Central memory CD8-positive, alpha-beta T cell (primary cell): Measurements from ENCODE around the gene C1orf198.
A peak's percentile ranks its signal among the peaks of the same experiment; 100 is the strongest.

ENCODE experiments used
- ATAC-seq: fragments of 150-1000 bp; cut with Tn5 transposase; replicated peaks from 2 replicates; pipeline ENCODE4 v1.10.0; 2022; ENCODE audit warnings: mild to moderate bottlenecking, moderate FRiP score, moderate number of reproducible peaks; ENCODE audit not compliant: poor library complexity, severe bottlenecking; ENCODE audit errors: extremely low read depth
- DNase-seq, 2 donors: peaks; one replicate each; pipeline ENCODE4 v3.0.0; 2021; ENCODE audit warnings: low spot score in 2 of 2
- H3K27ac Mint-ChIP-seq: one replicate; pipeline ENCODE4 v1.8.0; 2022; ENCODE audit warnings: low read depth, mild to moderate bottlenecking, moderate library complexity, mixed read lengths
- H3K27me3 Mint-ChIP-seq: one replicate; pipeline ENCODE4 v1.8.0; 2022; ENCODE audit warnings: mixed read lengths
- H3K36me3 Mint-ChIP-seq: one replicate; pipeline ENCODE4 v1.8.0; 2022; ENCODE audit warnings: mild to moderate bottlenecking, moderate library complexity, mixed read lengths; ENCODE audit not compliant: insufficient read depth
- H3K4me1 Mint-ChIP-seq: one replicate; pipeline ENCODE4 v1.8.0; 2022; ENCODE audit warnings: mixed read lengths
- H3K4me3 Mint-ChIP-seq: one replicate; pipeline ENCODE4 v1.8.0; 2022; ENCODE audit warnings: mild to moderate bottlenecking, moderate library complexity, mixed read lengths
- H3K9me3 Mint-ChIP-seq: one replicate; pipeline ENCODE4 v1.8.0; 2022; ENCODE audit warnings: mixed read lengths

C1orf198 gene

DNA sequence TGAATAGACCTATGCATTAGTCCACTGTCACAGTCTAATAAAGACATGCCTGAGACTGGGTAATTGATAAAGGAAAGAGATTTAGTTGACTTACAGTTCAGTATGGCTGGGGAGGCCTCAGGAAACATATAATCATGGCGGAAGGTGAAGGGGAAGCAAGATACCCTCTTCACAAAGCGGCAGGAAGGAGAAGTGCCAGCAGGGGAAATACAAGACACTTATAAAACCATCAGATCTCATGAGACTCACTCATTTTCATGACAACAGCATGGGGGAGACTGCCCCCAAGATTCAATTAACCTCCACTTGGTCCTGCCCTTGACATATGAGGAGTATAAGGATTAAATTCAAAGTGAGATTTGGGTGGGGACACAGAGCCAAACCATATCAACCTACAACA lies 61.8 kb downstream of the C1orf198 start:
- Mint-ChIP-seq H3K9me3 (peaks cover 5% of the 10 kb centered on the region), H3K27ac (no peak overlapping the region), H3K4me3 (no peak overlapping the region), H3K36me3 (peaks cover 2% of the 10 kb centered on the region), H3K27me3 (peaks cover 12% of the 10 kb centered on the region), H3K4me1 (no peaks in the 10 kb centered on the region)
- DNase-seq (no peak), ATAC-seq (no peak)

DNA sequence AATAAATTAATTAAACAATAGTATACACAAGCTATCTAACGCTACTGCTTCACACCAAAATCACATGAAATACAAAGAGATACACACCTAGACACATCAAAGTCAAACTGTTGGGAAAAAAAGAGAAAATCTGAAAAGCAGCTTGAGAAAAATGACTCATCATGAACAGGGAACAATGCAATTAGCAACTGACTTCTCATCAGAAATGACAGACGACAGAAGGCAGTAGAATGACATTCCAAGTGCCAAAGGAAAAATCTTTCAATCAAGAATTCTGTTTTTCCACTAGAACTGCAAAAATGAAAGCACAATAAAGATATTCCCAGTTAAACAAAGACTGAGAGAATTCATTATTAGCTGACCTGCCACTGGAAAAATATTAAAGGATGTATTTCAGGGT lies 63.9 kb downstream of the C1orf198 start:
- H3K27me3 Mint-ChIP-seq, result peaks cover 34% of the 10 kb centered on the region
- H3K9me3 Mint-ChIP-seq, result peaks cover 5% of the 10 kb centered on the region
- H3K4me3 Mint-ChIP-seq, result no peak overlapping the region
- H3K36me3 Mint-ChIP-seq, result peaks cover 2% of the 10 kb centered on the region
- DNase-seq, result no peak
- H3K4me1 Mint-ChIP-seq, result no peaks in the 10 kb centered on the region
- ATAC-seq, result no peak
- no peak overlapping the region for H3K27ac Mint-ChIP-seq

DNA sequence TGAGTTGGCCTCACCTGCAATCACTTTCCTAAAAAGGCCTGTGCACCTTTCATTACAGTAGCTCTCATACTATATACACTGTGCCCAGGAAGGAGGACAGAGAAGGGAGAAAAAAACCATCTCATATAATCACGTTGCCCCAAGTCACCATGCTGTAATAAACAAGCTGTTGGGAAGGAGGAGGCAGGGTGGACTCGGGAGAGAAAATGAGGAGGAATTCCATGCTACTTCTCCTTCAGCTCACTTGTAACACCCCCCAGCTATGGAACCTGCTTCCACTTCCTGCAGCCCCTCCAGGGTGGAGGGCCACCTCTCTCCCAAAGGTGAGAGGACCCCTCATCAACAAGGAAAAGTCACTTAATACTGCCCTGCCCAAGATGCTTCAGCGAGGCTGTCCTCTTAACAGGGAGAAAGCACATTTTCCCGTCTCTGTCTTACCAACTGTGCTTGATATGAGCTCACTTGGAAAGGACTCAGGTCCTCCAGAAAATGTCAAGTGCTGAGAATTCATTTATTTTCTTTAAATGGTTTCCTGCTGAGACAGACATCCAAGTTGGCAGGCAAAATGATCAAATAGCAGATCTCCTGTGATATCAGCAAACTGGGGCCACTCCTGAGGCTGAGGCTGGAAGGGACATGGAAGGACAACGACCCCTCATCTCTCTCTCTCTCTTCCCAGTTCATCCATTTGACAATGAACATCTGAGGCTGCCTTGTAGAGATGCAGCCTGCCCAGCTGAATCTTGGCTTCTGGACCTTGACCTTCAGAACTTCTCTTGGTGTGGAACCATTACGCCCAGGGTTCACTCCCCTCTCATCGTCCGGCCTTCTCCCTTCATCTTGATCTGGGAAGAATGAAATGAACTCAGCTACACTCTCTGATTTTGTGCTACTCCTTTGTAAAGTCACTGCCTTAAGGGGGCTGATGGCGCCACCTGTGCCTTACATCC lies 67.2 kb downstream of the C1orf198 start:
- Mint-ChIP-seq H3K9me3 (no peaks in the 10 kb centered on the region), H3K27ac (no peak overlapping the region), H3K4me1 (no peaks in the 10 kb centered on the region), H3K27me3 (peaks cover 61% of the 10 kb centered on the region), H3K4me3 (no peak overlapping the region), H3K36me3 (peaks cover 2% of the 10 kb centered on the region)
- ATAC-seq (no peak), DNase-seq (no peak)

DNA sequence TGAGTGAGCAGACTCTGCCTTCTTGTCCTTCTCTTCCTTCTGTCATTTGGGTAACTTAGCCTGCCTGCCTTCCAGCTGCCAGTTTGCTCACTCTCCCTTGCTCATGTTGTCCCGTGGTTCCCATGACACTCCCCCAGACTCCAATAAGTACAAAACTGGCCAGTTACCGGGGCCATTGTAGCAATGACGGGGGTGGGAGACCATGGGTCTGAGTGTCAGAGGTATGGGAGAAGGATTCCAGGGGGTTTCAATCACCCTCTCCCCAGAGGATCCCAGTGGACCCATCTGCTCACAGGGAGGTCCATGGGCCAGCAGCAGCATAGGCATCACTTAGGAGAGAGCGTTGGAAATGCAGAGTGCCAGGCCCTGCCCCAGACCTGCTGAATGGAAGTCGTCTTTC lies 69.8 kb downstream of the C1orf198 start:
- ATAC-seq (no peak), DNase-seq (no peak)
- no peak overlapping the region for H3K4me3 Mint-ChIP-seq
- no peaks in the 10 kb centered on the region for H3K9me3 Mint-ChIP-seq
- H3K36me3 Mint-ChIP-seq, result peaks cover 2% of the 10 kb centered on the region
- H3K27me3 Mint-ChIP-seq, result peaks cover 64% of the 10 kb centered on the region
- no peak overlapping the region for H3K27ac Mint-ChIP-seq
- H3K4me1 Mint-ChIP-seq, result no peaks in the 10 kb centered on the region

DNA sequence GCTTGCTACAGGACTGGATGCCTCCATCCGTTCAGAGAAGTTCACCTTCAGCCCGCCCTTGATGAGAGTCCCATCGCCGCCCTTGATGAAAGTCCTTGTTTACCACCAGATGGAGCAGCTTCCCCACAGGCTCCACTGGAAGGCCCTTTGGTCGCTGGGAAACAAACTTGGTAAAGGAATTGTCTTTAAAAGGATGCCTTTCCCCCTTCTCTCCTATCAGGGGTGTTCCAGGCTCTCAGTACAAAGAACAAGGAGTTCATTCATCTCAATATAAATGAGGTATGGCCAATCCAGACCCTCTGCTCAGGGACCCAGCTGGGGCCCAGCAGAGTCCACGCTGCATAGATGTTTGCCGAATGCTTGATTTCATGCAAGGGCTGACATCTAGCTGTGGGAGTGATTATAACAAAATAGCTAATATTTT lies 70.4 kb downstream of the C1orf198 start:
- ATAC-seq, result no peak
- Mint-ChIP-seq H3K27me3 (peaks cover 70% of the 10 kb centered on the region), H3K36me3 (peaks cover 3% of the 10 kb centered on the region), H3K4me3 (no peak overlapping the region), H3K9me3 (no peaks in the 10 kb centered on the region), H3K4me1 (no peaks in the 10 kb centered on the region), H3K27ac (no peak overlapping the region)
- DNase-seq, result no peak

DNA sequence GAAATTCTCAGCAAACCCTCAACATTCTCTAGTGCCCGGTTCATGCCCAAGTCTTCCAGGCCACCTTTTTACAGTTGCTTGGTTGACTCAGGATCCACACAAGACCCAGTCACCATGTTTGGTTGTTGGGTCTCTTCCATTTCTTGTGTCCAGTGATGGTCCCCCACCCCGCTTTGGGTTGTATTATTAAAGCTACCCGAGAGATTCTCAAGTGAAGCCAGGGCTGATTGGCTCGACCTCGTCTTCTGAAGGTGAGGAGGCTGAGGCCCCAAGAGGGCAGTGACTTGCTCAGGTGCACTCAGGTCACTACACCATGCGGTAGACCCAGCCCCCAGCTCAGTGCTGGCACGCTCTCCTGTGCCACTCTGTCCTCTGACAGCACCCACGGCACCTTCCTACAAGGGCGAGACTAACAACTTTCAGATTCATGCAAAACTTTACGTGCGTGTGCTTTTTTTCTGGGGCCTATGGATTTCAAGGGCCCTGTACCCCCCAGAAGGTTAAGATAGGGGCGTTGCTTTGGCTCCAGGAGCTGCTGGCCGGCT lies 70.9 kb downstream of the C1orf198 start:
- peaks cover 71% of the 10 kb centered on the region for H3K27me3 Mint-ChIP-seq
- peaks cover 1% of the 10 kb centered on the region for H3K4me1 Mint-ChIP-seq
- ATAC-seq (no peak), DNase-seq (no peak)
- H3K27ac Mint-ChIP-seq, result no peak overlapping the region
- H3K9me3 Mint-ChIP-seq, result no peaks in the 10 kb centered on the region
- H3K4me3 Mint-ChIP-seq, result no peak overlapping the region
- peaks cover 3% of the 10 kb centered on the region for H3K36me3 Mint-ChIP-seq

DNA sequence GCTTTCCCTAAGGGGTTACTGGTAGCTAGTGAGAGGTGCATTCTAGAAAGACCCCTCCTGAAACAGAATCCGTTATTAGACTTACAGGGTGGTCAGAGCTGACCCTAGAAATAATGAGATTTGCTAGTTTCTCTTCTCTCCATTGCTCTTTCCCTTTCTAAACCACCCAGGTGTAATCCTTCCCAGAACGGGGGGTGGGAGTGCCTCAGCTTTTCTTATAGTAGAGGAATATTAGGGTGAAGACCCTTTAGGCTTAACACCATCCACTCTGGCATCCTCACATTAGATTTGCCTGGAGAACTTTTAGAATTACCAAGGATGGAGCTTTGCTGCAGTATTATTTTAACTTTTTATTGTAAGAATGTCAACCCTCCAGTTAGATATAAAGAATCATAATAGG lies 71.7 kb downstream of the C1orf198 start:
- DNase-seq (no peak), ATAC-seq (no peak)
- Mint-ChIP-seq H3K27ac (no peak overlapping the region), H3K36me3 (peaks cover 1% of the 10 kb centered on the region), H3K27me3 (peaks cover 71% of the 10 kb centered on the region), H3K4me1 (peaks cover 5% of the 10 kb centered on the region), H3K9me3 (no peaks in the 10 kb centered on the region), H3K4me3 (no peak overlapping the region)

DNA sequence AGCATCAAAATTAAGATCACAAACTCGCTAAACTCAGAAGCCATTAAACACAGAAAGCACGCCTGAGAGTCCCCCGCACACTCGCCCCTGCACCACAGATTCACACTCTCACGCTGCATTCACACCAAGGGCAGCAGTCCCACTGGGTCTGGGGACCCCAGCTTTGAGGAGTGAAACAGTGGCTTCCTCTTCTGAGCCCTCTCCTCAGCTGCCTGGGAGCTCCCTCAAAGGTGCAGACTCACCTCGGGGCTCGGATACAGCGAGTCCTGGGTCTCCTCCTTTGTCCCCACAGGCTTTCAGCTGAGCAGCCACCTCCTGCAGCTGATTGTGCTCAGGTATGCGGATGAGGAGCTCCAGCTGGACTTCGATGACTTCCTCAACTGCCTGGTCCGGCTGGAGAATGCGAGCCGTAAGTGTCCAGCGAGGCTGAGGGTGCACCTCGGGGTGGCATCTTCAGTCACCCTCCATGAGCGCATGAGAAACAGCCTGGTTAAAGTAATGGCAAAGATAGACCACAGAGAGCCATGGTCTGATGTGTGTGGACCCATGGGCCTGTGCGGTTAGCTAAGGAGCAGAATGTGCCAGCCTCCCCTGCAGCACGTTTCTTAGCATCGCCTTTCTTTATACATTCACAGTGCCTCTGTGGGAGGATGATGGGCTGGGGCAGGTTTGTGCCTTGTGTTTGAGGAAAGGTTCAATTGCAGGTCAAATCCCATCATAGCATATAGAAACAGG lies 73.3 kb downstream of the C1orf198 start:
- H3K4me1 Mint-ChIP-seq, result peaks cover 5% of the 10 kb centered on the region
- H3K36me3 Mint-ChIP-seq, result peaks cover 1% of the 10 kb centered on the region
- no peak overlapping the region for H3K4me3 Mint-ChIP-seq
- H3K9me3 Mint-ChIP-seq, result no peaks in the 10 kb centered on the region
- ATAC-seq, result no peak
- H3K27ac Mint-ChIP-seq, result no peak overlapping the region
- DNase-seq, result no peak
- H3K27me3 Mint-ChIP-seq, result peaks cover 62% of the 10 kb centered on the region

DNA sequence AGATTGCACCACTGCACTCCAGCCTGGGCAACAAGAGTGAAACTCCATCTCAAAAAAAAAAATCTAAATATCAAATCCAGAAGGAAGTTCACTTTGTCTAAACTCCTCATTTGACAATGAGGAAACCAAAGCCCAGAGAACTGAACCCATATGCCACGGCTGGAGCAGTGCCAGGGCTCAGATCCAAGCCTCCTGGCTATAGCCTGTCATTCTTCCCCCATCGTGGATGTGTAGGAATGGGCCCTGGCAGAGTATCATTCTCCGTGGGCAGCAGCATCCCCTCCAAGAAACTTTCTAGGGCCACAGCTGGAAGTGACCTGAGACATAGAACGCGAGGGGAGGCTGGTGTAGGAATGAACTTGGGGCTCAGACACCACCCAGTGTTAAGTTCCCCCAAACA lies 73.9 kb downstream of the C1orf198 start:
- Mint-ChIP-seq H3K27ac (no peak overlapping the region), H3K27me3 (peaks cover 56% of the 10 kb centered on the region), H3K4me3 (no peak overlapping the region), H3K36me3 (peaks cover 1% of the 10 kb centered on the region), H3K9me3 (no peaks in the 10 kb centered on the region), H3K4me1 (peaks cover 5% of the 10 kb centered on the region)
- DNase-seq (no peak), ATAC-seq (no peak)

DNA sequence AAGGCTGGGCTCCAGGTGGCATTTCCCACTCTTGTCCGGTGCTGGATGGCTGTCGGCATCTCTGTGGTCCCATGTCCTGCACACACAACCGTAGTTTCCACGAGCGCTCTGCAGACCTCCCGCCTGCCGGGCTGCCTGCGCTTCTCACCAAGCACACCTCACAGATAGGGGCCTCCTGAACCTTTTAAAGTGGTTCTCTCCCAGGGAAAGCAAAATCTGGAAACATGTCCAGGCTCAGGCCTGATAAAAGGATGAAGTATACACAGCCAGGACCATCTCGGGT lies 74.9 kb downstream of the C1orf198 start:
- H3K27me3 Mint-ChIP-seq, result peaks cover 53% of the 10 kb centered on the region

DNA sequence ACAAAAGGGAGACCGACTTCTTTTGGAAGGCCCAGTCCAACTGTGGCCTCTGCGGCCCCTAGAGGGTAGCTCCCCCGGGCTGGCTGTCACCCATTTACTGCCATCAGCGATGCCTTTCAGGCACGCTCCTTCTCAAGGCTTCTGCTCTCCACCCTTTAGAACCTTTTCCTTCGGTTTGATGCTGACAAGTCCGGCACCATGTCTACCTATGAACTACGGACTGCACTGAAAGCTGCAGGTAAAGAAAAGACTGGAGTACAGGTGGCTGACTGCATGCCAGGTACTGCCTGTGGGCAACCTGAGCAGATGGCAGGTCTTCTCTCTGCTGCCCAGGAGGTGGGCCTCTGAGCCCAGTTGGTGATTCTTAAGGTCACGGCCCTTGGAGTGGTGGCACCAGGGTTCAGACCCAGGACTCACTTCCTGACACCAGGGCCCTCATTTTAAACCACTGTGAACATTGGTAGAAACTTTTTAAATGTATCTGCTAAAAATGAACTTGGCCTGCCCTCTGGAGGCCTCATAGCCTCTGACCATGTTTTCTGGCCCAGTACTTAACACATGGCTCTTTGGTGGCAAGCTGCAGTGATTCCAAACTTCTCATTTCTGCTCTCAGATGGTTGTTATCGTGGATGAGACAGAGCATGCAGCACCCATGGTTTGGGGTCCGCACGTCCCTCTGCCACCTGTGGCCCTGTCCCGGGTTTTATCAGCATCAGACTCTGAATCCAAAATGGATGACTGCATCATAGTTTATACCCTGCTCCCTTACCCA lies 75.4 kb downstream of the C1orf198 start:
- DNase-seq (no peak), ATAC-seq (no peak)
- Mint-ChIP-seq H3K4me1 (peaks cover 5% of the 10 kb centered on the region), H3K27ac (no peak overlapping the region), H3K9me3 (no peaks in the 10 kb centered on the region), H3K4me3 (no peak overlapping the region), H3K36me3 (peaks cover 1% of the 10 kb centered on the region), H3K27me3 (peaks cover 52% of the 10 kb centered on the region)

More for the DNA sequence above, 74.9 kb downstream of the C1orf198 start:
- Mint-ChIP-seq H3K4me1 (peaks cover 5% of the 10 kb centered on the region), H3K9me3 (no peaks in the 10 kb centered on the region), H3K4me3 (no peak overlapping the region), H3K36me3 (peaks cover 1% of the 10 kb centered on the region), H3K27ac (no peak overlapping the region)
- DNase-seq (no peak), ATAC-seq (no peak)

DNA sequence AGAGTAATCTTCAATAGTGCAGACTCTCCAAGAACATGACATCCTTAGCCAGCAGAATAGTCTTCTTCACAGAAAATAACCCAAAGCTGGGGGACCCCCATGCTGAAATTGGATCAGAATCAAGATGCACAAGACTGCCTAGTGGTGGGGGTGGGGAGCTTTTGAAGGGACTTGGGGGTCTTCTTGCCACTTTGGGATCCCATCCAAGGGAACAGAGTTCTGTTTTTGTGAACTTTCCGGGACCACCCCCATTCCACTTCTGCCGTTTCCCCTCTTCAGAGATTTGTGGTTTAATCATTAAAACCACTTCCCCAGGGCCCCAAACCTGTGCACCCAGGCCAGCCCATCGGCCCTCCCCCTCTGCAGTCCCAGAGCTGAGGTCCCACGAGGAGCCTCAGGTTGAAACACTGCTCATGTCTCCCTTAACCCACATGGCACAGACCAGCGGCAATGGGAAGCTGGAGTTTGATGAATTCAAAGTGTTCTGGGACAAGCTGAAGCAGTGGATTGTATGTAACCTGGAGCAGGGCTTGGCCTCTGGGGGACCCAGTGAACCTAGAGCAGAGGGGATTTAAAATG lies 76.2 kb downstream of the C1orf198 start:
- Mint-ChIP-seq H3K27me3 (peaks cover 44% of the 10 kb centered on the region), H3K9me3 (no peaks in the 10 kb centered on the region), H3K4me3 (no peak overlapping the region), H3K36me3 (peaks cover 1% of the 10 kb centered on the region), H3K4me1 (peaks cover 5% of the 10 kb centered on the region), H3K27ac (peak overlapping the region; percentile 12)
- ATAC-seq (no peak), DNase-seq (no peak)
